SU-DHL-6 (cell line): ENCODE results near the gene POLN.

Experiments
- H2AFZ ChIP-seq: fragments of 200-600 bp; sonication (generic); 2 replicates; pipeline ENCODE4 v1.6.1; 2014; ENCODE audit warnings: low read depth, mild to moderate bottlenecking, moderate library complexity, mixed read lengths, antibody characterized with exemption, low read length; ENCODE audit not compliant: severe bottlenecking
- H3F3A ChIP-seq: fragments of 200-600 bp; shearing (Covaris generic); 2 replicates; pipeline ENCODE4 v1.6.0; 2016; ENCODE audit warnings: antibody characterized with exemption, mild to moderate bottlenecking; ENCODE audit not compliant: insufficient read depth
- H3K27ac ChIP-seq: fragments of 200-600 bp; sonication (generic); 2 replicates; pipeline ENCODE4 v1.5.1; 2016; ENCODE audit warnings: low read depth, mild to moderate bottlenecking, low read length, moderate library complexity, mixed read lengths
- H3K27me3 ChIP-seq: fragments of 200-600 bp; sonication (generic), shearing (Covaris generic); 2 replicates; pipeline ENCODE4 v1.6.0; 2014; ENCODE audit warnings: mild to moderate bottlenecking, low read length
- H3K36me3 ChIP-seq: fragments of 200-600 bp; sonication (generic); 2 replicates; pipeline ENCODE4 v1.6.1; 2014; ENCODE audit warnings: mild to moderate bottlenecking, low read length, mixed read lengths
- H3K4me2 ChIP-seq: fragments of 300-600, 200-600 bp; shearing (Covaris generic), sonication (generic); 2 replicates; pipeline ENCODE4 v1.6.0; 2014; ENCODE audit warnings: low read length, low read depth, mild to moderate bottlenecking; ENCODE audit not compliant: poor library complexity, severe bottlenecking
- H3K4me3 ChIP-seq: fragments of 200-600 bp; sonication (generic); 2 replicates; pipeline ENCODE4 v1.5.1; 2014; ENCODE audit warnings: antibody characterized with exemption, low read length, mild to moderate bottlenecking, mixed read lengths; ENCODE audit not compliant: insufficient read depth, poor library complexity, severe bottlenecking
- H3K79me2 ChIP-seq: fragments of 200-600 bp; sonication (generic); 2 replicates; pipeline ENCODE4 v1.6.1; 2014; ENCODE audit warnings: mild to moderate bottlenecking, low read length, moderate library complexity; ENCODE audit not compliant: insufficient read depth
- H3K9ac ChIP-seq: fragments of 200-600 bp; sonication (generic); 2 replicates; pipeline ENCODE4 v1.7.0; 2014; ENCODE audit warnings: mild to moderate bottlenecking, low read length
- H3K9me2 ChIP-seq: fragments of 200-600 bp; sonication (generic); replicated peaks from 2 replicates; pipeline ENCODE4 v1.6.1; 2014; ENCODE audit warnings: low read length; ENCODE audit not compliant: insufficient read depth
- H3K9me3 ChIP-seq: fragments of 200-600 bp; sonication (generic); 2 replicates; pipeline ENCODE4 v1.6.1; 2014; ENCODE audit warnings: low read length, mixed read lengths; ENCODE audit not compliant: insufficient read depth
- H4K20me1 ChIP-seq: fragments of 200-600 bp; sonication (generic); 2 replicates; pipeline ENCODE4 v1.6.1; 2014; ENCODE audit warnings: low read depth, mild to moderate bottlenecking, antibody characterized with exemption, low read length, moderate library complexity, mixed read lengths
- EZH2phosphoT487 ChIP-seq: fragments of 200-600 bp; sonication (generic), shearing (Covaris generic); conservative IDR thresholded peaks from 2 replicates; pipeline ENCODE4 v1.6.1; 2018; ENCODE audit warnings: mild to moderate bottlenecking, antibody characterized with exemption, low read length, moderate library complexity, mixed read lengths
- TF ChIP-seq, protein P1 (sequence below): fragments of 200-600 bp; sonication (generic); IDR thresholded peaks from one replicate; pipeline ENCODE4 v1.5.1; 2017; ENCODE audit warnings: antibody characterized with exemption, mild to moderate bottlenecking, low read length, moderate library complexity; ENCODE audit not compliant: insufficient read depth, poor library complexity, severe bottlenecking

Gene POLN

DNA sequence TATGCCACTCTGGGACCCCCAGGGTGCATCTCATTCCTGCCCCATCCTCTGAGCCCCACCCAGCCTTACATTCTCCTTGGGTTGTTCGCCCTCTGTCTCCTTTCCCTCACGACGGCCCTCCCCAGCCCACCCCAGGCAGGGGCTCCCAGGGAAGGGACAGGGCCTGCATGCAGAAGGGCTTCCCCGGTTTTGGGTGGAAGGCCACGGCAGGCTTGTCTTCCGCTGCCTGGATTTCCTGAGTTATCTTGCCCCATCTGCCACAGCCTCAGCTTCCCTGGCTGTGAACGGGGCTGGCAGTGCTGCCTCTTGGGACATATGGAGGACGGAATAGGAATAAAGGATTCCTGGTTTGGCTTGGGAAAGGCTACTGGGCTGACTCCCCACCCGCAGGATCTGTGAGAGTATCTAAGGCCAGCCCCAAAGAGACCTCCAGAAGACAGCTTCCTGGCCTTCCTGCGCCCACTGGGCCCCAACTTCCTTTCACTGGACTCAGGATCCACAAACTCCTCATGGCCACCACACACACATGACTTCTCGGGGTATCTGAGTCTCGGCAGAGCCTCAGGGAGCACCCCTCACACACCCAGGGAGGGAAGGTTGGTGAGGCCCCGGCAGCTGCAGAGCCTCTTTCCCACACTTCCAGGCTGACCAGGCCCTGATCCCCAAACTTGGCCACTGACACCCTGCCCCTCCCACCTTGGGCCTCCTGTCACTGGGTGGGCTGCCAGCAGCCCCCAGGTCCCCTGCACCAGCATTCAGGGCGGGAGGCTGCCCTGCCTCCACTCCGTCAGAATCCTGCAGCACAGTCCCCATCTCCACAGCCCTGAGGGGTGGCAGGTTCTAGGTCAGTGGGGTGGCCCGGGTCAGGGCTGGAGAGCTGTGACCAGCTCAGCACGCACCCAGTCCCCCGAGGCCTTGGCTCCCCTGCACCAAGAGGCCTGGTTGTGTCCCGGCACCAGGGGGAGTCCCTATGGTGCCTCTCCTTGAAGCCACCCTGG lies 23.5 kb upstream of the POLN start:
- Histone ChIP-seq H3F3A (no peaks in the 10 kb centered on the region), H3K36me3 (no peaks in the 10 kb centered on the region), H3K27me3 (no peaks in the 10 kb centered on the region), H3K4me2 (no peak overlapping the region), H3K9me3 (no peaks in the 10 kb centered on the region), H3K9me2 (no peaks in the 10 kb centered on the region), H3K27ac (no peak overlapping the region), H3K9ac (no peak overlapping the region), H2AFZ (no peak overlapping the region), H3K79me2 (no peaks in the 10 kb centered on the region), H4K20me1 (no peaks in the 10 kb centered on the region), H3K4me3 (no peak overlapping the region)
- no peak for TF ChIP-seq EZH2phosphoT487
- TF ChIP-seq, protein P1, sequence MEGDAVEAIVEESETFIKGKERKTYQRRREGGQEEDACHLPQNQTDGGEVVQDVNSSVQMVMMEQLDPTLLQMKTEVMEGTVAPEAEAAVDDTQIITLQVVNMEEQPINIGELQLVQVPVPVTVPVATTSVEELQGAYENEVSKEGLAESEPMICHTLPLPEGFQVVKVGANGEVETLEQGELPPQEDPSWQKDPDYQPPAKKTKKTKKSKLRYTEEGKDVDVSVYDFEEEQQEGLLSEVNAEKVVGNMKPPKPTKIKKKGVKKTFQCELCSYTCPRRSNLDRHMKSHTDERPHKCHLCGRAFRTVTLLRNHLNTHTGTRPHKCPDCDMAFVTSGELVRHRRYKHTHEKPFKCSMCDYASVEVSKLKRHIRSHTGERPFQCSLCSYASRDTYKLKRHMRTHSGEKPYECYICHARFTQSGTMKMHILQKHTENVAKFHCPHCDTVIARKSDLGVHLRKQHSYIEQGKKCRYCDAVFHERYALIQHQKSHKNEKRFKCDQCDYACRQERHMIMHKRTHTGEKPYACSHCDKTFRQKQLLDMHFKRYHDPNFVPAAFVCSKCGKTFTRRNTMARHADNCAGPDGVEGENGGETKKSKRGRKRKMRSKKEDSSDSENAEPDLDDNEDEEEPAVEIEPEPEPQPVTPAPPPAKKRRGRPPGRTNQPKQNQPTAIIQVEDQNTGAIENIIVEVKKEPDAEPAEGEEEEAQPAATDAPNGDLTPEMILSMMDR = no peak

DNA sequence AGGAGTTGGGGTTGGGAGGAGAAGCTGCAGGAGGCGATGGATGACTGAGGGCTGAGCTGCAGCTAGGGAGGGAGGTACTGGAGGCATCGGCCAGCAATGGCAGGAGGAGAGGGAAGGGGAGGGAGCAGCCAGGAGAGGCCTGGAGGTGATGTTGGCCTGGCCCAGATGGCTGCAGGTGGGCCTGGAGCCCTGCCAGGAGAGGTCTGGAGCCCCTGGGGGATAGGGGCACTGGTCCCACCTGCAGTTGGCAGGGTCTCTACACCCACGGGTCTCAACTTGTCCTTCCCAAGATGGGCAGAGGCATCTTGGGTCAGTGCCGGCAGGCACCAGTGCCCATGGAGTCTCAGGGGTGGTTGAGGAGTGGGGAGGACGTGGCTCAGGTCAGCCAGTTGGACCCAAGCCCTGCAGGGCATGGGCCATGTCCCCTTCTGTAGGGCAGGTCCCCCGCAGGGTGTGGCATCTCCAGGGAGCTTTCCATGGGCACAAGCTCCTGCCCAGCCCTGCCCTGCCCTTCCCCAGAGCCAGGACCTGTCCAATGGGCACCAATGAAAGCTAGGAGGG lies 22.6 kb upstream of the POLN start:
- H3K27me3 ChIP-seq = no peaks in the 10 kb centered on the region
- no peaks in the 10 kb centered on the region for H3K36me3 ChIP-seq
- no peak overlapping the region for H3K9ac ChIP-seq
- H3K4me2 ChIP-seq = no peak overlapping the region
- TF ChIP-seq EZH2phosphoT487 = no peak
- TF ChIP-seq, protein P1 = no peak
- H3K27ac ChIP-seq = no peak overlapping the region
- no peaks in the 10 kb centered on the region for H3F3A ChIP-seq
- no peaks in the 10 kb centered on the region for H3K9me3 ChIP-seq
- H3K4me3 ChIP-seq = no peak overlapping the region
- no peaks in the 10 kb centered on the region for H3K79me2 ChIP-seq
- H4K20me1 ChIP-seq = no peaks in the 10 kb centered on the region
- no peaks in the 10 kb centered on the region for H3K9me2 ChIP-seq
- no peak overlapping the region for H2AFZ ChIP-seq

DNA sequence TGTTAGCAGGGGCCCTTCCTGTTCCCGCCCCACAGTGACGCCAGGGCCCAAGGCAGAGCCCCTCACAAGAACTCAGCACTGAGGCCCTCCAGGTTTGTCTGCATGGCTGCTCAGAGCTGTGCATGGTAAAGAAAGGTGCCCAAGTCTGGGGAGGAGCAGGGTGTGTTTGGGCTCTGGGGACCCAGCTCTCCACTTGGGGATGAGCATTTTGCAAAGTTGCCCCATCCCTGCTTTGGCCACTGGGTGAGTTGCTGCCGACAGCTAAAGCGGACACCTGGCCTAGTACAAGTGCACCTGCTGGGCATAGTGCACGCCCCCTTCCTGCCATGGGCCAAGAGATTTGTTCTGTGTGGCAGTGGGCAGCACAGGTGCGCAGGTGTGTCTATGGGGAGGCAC lies 22.0 kb upstream of the POLN start:
- H2AFZ ChIP-seq = no peak overlapping the region
- H3K4me2 ChIP-seq = no peak overlapping the region
- no peak overlapping the region for H3K4me3 ChIP-seq
- H4K20me1 ChIP-seq = no peaks in the 10 kb centered on the region
- H3K27me3 ChIP-seq = no peaks in the 10 kb centered on the region
- H3K36me3 ChIP-seq = no peaks in the 10 kb centered on the region
- H3K9ac ChIP-seq = no peak overlapping the region
- no peaks in the 10 kb centered on the region for H3K9me2 ChIP-seq
- no peaks in the 10 kb centered on the region for H3K79me2 ChIP-seq
- no peak overlapping the region for H3K27ac ChIP-seq
- no peaks in the 10 kb centered on the region for H3F3A ChIP-seq
- no peaks in the 10 kb centered on the region for H3K9me3 ChIP-seq
- TF ChIP-seq EZH2phosphoT487 = no peak
- TF ChIP-seq, protein P1 = no peak
